ENCODE measurements around the gene CDCA7L.

The CDCA7L gene

GRCh38 chr7:21902240-21902639 is 43.5 kb downstream of the CDCA7L start:
- H3K27ac ChIP-seq (replicated peaks), result no peak overlapping the region
- H3K4me3 ChIP-seq (replicated peaks; ENCODE audit: insufficient read depth, low read length), result no peak overlapping the region
- no peak for DNase-seq (ENCODE audit: low read depth in 1 of 2, low spot score in 1 of 2)
- no peaks in the 10 kb centered on the region for H3K27me3 ChIP-seq (ENCODE audit: insufficient read depth, poor library complexity, severe bottlenecking)
- TF ChIP-seq REST (IDR thresholded peaks at IDR 0.05; ENCODE audit: insufficient replicate concordance, low read depth), result no peak
- TF ChIP-seq SPI1 (IDR thresholded peaks at IDR 0.05; ENCODE audit: borderline replicate concordance, low read depth), result no peak
- no peak for TF ChIP-seq CTCF (IDR thresholded peaks at IDR 0.05; ENCODE audit: insufficient read depth, low read length)
- no peak for TF ChIP-seq GABPA (IDR thresholded peaks at IDR 0.05; ENCODE audit: low read depth)
- no peak for TF ChIP-seq POLR2AphosphoS5 (IDR thresholded peaks at IDR 0.05; ENCODE audit: low read depth)

GRCh38 chr7:21898265-21898930 is 47.3 kb downstream of the CDCA7L start:
- peak; percentile 74 to 81 for DNase-seq (ENCODE audit: low read depth in 1 of 2, low spot score in 1 of 2)
- no peak overlapping the region for H3K4me3 ChIP-seq (replicated peaks; ENCODE audit: insufficient read depth, low read length)

GRCh38 chr7:21893401-21893800 is 52.3 kb downstream of the CDCA7L start:
- DNase-seq (ENCODE audit: low read depth in 1 of 2, low spot score in 1 of 2), result no peak
- H3K4me3 ChIP-seq (replicated peaks; ENCODE audit: insufficient read depth, low read length), result no peak overlapping the region
- no peaks in the 10 kb centered on the region for H3K27me3 ChIP-seq (ENCODE audit: insufficient read depth, poor library complexity, severe bottlenecking)
- no peak overlapping the region for H3K27ac ChIP-seq (replicated peaks)
- TF ChIP-seq SPI1 (IDR thresholded peaks at IDR 0.05; ENCODE audit: borderline replicate concordance, low read depth) (no peak), CTCF (IDR thresholded peaks at IDR 0.05; ENCODE audit: insufficient read depth, low read length) (no peak), GABPA (IDR thresholded peaks at IDR 0.05; ENCODE audit: low read depth) (no peak), POLR2AphosphoS5 (IDR thresholded peaks at IDR 0.05; ENCODE audit: low read depth) (no peak), REST (IDR thresholded peaks at IDR 0.05; ENCODE audit: insufficient replicate concordance, low read depth) (no peak)

More at GRCh38 chr7:21898265-21898930, 47.3 kb downstream of the CDCA7L start:
- Histone ChIP-seq H3K27me3 (ENCODE audit: insufficient read depth, poor library complexity, severe bottlenecking) (no peaks in the 10 kb centered on the region), H3K27ac (replicated peaks) (peak overlapping the region; percentile 83)
- TF ChIP-seq POLR2AphosphoS5 (IDR thresholded peaks at IDR 0.05; ENCODE audit: low read depth) (peak; percentile 32), SPI1 (IDR thresholded peaks at IDR 0.05; ENCODE audit: borderline replicate concordance, low read depth) (peak; percentile 67; the same call in 1 of the 2 replicates), GABPA (IDR thresholded peaks at IDR 0.05; ENCODE audit: low read depth) (no peak)

GRCh38 chr7:21891291-21891690 is 54.4 kb downstream of the CDCA7L start:
- Histone ChIP-seq H3K27me3 (ENCODE audit: insufficient read depth, poor library complexity, severe bottlenecking) (no peaks in the 10 kb centered on the region), H3K27ac (replicated peaks) (no peak overlapping the region), H3K4me3 (replicated peaks; ENCODE audit: insufficient read depth, low read length) (no peak overlapping the region)
- TF ChIP-seq SPI1 (IDR thresholded peaks at IDR 0.05; ENCODE audit: borderline replicate concordance, low read depth) (no peak), POLR2AphosphoS5 (IDR thresholded peaks at IDR 0.05; ENCODE audit: low read depth) (no peak), GABPA (IDR thresholded peaks at IDR 0.05; ENCODE audit: low read depth) (no peak), REST (IDR thresholded peaks at IDR 0.05; ENCODE audit: insufficient replicate concordance, low read depth) (no peak), CTCF (IDR thresholded peaks at IDR 0.05; ENCODE audit: insufficient read depth, low read length) (no peak)
- no peak for DNase-seq (ENCODE audit: low read depth in 1 of 2, low spot score in 1 of 2)
